Activated T-cell treated with anti-CD3 and anti-CD28 coated beads, Interleukin-2, amount 50 U/mL, for 1 hour (primary cell): ENCODE results near the gene PPP2R5C.
A peak's percentile ranks its signal among the peaks of the same experiment; 100 is the strongest.
"Not testable (repeated sequence)": the region's sequence is repeated elsewhere in the genome, so short reads cannot be mapped to it uniquely, and the experiment has no call there.

Experiments used
- DNase-seq: peaks from one replicate; pipeline ENCODE4 v3.0.0-alpha.2; 2020

Gene PPP2R5C

GRCh38 chr14:101957406-101958234 lies 196.1 kb downstream of the PPP2R5C start:
- no peak for DNase-seq

GRCh38 chr14:101958418-101959180 lies 197.1 kb downstream of the PPP2R5C start:
- DNase-seq: no peak

DNA sequence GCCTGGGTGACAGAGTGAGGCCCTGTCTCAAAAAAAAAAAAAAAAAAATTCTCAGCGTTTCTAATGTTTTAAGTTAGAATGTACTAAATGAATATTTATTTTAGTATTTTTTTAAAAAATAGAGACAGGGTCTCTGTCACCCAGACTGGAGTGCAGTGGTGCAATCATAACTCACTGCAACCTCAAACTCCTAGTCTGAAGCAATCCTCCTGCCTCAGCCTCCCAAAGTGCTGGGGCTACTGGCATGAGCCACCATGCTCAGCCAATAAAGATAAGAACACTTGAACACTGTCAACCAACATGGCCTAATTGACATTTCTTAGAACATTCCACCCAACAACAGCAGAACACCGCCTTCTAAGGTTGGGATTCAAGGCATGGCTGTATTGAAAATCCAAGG lies 197.8 kb downstream of the PPP2R5C start:
- DNase-seq: no peak

GRCh38 chr14:101960225-101960624 lies 198.7 kb downstream of the PPP2R5C start:
- DNase-seq: no peak

- peak; percentile 76 for DNase-seq
Measured at GRCh38 chr14:101961011-101961721, 199.7 kb downstream of the PPP2R5C start.

GRCh38 chr14:101961746-101962502 lies 200.4 kb downstream of the PPP2R5C start:
- DNase-seq: no peak

DNA sequence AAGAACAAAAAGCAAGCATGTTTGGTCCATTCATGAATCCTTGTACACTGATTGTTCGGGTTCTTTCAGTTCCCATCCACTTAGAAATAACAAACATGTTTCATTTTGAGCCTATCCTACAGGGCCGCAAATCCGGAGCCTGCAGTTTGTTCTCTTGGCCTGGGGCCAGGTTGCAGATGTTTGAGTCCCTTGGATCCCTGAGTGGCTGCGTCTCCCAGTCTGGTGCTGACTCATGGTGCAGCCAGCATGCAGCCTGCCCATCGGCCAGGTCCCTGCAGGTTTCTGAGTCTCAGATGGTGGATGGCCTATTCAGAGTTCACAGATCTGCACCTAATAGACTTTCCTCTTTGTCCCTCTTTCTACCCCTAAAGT lies 201.0 kb downstream of the PPP2R5C start:
- no peak for DNase-seq

GRCh38 chr14:101963052-101963451 lies 201.5 kb downstream of the PPP2R5C start:
- no peak for DNase-seq

DNA sequence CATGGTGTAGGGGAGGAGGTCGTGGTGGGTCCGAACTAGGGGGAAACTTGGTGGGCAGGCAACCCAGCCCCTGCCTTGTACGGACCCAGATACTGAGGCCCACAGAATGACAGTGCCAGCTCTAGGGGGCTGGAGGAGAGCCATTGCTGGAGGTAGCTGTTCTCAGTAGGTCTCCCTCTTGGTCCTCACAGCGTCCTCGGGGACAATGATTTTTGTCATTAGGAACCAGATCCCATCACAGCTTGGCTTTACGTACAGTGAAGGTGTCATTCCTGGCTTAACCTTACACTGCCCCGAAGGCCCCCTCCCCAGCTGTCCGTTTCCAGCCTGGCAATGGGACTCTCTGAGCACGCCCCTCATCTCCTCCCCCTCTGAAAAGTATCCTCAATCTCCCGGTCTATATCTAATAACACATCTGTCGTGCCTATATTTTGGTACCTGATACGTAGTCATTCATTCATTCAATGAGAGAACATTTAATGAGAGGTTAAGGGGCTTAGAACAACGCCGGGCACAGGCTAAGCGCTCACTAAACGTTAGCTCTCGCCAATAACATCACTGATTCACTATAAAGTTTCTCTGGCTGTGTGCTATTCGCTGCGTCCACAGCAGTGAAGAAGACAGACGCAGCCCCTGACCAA lies 202.3 kb downstream of the PPP2R5C start:
- DNase-seq: no peak

DNA sequence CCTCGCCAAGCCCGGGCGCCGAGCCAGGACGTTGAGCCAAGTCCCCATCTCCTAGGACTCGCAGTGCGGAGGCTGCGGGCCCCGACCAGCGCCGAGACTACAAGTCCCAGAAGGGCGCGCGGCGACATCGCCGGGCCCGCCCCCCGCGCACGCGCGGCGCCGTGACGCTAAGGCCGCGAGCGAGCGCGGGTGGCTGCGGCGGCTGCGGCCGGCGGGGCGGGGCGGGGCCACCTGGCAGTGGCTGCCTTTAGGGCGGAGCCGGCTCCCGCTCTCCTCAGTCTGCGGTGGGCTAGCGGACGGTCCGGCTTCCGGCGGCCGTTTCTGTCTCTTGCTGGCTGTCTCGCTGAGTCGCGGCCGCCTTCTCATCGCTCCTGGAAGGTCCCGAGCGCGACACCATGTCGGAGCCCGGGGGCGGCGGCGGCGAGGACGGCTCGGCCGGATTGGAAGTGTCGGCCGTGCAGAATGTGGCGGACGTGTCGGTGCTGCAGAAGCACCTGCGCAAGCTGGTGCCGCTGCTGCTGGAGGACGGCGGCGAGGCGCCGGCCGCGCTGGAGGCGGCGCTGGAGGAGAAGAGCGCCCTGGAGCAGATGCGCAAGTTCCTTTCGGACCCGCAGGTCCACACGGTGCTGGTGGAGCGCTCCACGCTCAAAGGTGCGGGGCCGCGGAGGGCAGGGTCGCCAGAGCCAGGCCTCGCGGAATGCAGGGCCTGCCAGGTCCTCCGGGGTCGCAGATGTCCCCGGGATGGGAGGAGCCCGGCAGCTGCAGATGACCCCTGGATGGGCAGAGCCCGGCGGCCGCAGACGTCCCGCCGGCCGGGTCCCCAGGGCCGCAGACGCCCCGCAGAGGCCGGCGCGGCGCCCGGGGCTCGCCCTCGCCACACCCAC lies 203.0 kb downstream of the PPP2R5C start, which contains the start of gene DYNC1H1:
TSS of gene DYNC1H1 (plus strand) at position 277 of the 884 bp plus-strand sequence. CDS start at position 396, 119 bp downstream.
- DNase-seq: peak; percentile 89

DNA sequence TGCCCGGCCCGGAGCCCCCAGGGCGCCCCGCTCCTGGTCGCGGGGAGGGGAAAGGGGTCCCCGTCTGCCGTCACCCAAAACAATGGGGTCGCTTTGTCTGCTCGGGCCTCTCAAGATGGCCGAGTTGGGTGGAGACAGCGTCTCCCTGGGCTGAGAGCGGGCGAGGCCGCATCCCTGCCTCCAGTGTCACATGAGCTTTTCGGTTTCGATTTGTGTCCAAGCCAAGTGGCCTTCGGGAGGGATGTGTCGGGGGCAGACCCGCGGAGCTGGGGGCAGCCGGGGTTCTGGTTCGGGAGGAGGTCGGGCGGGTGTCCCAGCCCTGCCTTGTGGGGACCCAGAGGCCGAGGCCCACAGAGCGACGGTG lies 203.7 kb downstream of the PPP2R5C start:
- peak; percentile 70 for DNase-seq

DNA sequence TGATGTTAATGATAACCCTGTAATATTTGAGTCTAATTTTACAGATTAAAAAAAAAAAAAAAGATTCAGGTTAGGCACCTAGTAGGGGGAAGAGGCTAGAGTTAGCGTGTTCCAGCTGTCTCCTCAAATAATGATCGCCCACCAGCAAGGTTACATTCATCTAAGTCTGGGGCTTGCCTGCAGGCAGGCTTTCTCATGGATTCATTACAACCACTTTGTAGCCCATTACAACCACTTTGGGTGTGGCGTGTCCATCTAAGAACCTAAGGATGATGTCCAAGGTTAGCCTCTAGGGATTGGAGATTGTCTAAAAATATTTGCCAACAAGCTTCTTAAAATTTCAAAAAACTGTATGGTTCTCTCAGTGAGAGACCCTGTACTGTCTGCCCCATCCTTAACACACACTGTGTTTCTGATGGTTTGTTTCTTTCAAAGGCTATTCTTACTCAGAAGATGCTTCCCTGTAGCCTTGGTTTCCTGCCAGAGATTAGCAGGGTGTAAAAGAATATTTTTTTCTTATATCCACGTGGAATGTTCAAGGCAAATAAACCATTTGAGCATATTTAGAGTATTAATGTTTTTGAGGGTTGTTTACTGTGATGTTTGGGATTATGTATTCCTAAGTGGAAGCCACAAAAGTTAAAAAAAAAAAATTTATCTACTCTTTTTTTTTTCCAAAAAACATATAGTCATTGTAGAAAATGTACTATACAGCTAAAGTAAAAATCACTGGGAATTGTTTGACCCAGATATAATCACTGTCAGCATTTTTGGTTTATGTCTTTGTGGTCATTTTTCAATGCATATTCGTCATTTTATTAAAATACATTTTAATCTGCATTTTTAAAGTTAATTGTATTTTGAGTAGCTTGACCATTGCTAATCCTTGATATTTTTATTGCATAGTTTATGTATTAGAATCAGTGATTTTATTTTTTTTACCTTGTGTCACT lies 204.5 kb downstream of the PPP2R5C start:
- DNase-seq: no peak

- DNase-seq: no peak
Measured at GRCh38 chr14:101966742-101967141, 205.2 kb downstream of the PPP2R5C start.

GRCh38 chr14:101968186-101968585 lies 206.7 kb downstream of the PPP2R5C start:
- DNase-seq: no peak

- no peak for DNase-seq
Measured at GRCh38 chr14:101969481-101969880, 208.0 kb downstream of the PPP2R5C start.

DNA sequence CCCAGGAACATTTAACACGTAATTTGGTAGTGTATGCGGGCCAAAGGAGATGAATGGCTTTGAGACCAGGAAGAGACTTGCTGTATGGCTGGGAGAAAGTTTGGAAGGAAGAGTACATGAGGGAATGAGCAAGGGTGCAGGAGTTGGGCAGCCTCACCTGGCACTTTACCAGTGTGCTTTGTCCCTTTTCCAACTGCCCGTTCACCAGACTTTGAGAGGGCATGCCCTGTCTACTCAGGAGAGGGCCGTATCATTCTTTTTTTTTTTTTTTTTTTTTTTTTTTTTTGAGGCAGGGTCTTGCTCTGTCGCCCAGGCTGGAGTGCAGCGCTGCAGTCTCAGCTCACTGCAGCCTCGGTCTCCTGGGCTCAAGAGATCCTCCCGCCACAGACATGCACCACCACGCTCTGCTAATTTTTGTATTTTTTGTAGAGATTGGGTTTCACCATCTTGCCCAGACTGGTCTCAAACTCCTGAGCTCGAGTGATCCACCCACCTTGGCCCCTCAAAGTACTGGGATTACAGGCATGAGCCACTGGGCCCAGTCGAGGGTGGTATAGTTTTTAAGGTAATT lies 209.4 kb downstream of the PPP2R5C start:
- no peak for DNase-seq

GRCh38 chr14:101971458-101971857 lies 209.9 kb downstream of the PPP2R5C start:
- not testable (repeated sequence) for DNase-seq

DNA sequence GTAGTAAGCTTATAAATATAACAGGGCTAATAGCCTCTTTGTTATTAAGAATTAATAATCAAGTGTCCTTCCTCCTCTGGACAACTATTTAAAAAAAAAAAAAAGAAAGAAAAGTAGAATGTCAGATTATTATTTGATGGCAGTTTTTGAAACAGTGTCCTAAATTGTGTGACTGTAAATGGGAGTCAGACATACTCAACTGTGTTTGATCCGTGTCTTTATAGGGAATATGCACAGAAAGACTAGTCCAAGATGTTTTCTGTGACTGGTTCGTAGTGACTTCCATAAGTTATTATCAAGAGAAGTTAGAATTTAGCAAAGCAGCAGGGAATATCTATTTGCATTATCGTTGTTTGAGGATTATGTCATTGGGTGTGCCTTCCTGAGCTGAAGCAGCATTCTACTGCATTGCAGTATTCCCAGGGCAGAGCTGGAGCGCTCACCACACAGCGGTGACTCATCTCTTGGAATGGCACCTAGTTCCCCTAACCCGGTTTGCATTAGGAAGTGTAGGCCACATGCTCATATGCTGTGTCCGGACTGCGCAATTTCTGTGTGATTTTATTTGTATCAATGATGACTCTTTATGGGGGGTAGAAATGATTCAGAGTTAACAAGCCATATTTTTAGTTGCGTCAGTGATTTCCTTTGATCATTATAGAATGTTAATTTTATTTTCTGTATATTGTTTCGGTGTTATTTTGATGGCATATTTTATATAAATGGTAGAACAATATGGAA lies 210.8 kb downstream of the PPP2R5C start:
- no peak for DNase-seq

DNA sequence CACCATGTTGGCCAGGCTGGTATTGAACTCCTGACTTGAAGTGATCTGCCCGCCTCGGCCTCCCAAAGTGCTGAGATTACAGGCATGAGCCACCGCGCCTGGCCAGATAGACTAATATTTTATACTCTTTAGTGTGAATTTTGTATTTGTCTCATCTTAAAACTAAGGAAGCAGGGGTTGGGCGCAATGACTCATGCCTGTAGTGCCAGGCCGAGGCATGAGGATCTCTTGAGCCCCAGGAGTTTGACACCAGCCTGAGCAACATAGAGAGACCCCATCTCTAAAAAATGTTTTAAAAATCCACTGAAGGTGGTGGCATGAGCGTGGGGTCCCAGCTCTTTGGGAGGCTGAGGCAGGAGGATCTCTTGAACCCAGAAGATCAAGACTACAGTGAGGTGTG lies 211.8 kb downstream of the PPP2R5C start:
- no peak for DNase-seq
